ENCODE results near the gene MRAS. TPM values are rescaled to one million over a fixed set of nuclear protein-coding genes. Genes with fewer than 3 reads are reported as not detected.

Gene MRAS
- total and polyA plus RNA-seq, 2 of the 13 experiments (the other 11 are each of a cell fraction or from before 2014, with no cell fraction given), result 8.8 to 36.2 TPM

GRCh38 chr3:138434276-138434874 is 86.0 kb downstream of the MRAS start, which contains the start of gene ESYT3 (continued):
- TF ChIP-seq, protein P1, sequence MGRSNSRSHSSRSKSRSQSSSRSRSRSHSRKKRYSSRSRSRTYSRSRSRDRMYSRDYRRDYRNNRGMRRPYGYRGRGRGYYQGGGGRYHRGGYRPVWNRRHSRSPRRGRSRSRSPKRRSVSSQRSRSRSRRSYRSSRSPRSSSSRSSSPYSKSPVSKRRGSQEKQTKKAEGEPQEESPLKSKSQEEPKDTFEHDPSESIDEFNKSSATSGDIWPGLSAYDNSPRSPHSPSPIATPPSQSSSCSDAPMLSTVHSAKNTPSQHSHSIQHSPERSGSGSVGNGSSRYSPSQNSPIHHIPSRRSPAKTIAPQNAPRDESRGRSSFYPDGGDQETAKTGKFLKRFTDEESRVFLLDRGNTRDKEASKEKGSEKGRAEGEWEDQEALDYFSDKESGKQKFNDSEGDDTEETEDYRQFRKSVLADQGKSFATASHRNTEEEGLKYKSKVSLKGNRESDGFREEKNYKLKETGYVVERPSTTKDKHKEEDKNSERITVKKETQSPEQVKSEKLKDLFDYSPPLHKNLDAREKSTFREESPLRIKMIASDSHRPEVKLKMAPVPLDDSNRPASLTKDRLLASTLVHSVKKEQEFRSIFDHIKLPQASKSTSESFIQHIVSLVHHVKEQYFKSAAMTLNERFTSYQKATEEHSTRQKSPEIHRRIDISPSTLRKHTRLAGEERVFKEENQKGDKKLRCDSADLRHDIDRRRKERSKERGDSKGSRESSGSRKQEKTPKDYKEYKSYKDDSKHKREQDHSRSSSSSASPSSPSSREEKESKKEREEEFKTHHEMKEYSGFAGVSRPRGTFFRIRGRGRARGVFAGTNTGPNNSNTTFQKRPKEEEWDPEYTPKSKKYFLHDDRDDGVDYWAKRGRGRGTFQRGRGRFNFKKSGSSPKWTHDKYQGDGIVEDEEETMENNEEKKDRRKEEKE (IDR thresholded peaks at IDR 0.05), result no peak
- no peak for TF ChIP-seq NPAS2 (CRISPR knock-in tag; IDR thresholded peaks at IDR 0.05; ENCODE audit: borderline replicate concordance)
- TF ChIP-seq, protein P2, sequence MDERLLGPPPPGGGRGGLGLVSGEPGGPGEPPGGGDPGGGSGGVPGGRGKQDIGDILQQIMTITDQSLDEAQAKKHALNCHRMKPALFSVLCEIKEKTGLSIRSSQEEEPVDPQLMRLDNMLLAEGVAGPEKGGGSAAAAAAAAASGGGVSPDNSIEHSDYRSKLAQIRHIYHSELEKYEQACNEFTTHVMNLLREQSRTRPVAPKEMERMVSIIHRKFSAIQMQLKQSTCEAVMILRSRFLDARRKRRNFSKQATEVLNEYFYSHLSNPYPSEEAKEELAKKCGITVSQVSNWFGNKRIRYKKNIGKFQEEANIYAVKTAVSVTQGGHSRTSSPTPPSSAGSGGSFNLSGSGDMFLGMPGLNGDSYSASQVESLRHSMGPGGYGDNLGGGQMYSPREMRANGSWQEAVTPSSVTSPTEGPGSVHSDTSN (CRISPR knock-in tag; IDR thresholded peaks at IDR 0.05), result no peak
- TF ChIP-seq TFDP1 (CRISPR knock-in tag; IDR thresholded peaks at IDR 0.05; ENCODE audit: borderline replicate concordance), result peak; percentile 98
- TF ChIP-seq TAF1 (CRISPR knock-in tag; IDR thresholded peaks at IDR 0.05), result peak; percentile 78
- TF ChIP-seq, protein P3, sequence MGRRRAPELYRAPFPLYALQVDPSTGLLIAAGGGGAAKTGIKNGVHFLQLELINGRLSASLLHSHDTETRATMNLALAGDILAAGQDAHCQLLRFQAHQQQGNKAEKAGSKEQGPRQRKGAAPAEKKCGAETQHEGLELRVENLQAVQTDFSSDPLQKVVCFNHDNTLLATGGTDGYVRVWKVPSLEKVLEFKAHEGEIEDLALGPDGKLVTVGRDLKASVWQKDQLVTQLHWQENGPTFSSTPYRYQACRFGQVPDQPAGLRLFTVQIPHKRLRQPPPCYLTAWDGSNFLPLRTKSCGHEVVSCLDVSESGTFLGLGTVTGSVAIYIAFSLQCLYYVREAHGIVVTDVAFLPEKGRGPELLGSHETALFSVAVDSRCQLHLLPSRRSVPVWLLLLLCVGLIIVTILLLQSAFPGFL (CRISPR knock-in tag; IDR thresholded peaks at IDR 0.05), result 0 out of 2 replicates have a peak, but pooled peaks have one; percentile 30
- TF ChIP-seq ZNF660 (CRISPR knock-in tag; IDR thresholded peaks at IDR 0.05; ENCODE audit: borderline replicate concordance, low read depth), result no peak
- no peak for TF ChIP-seq SIX1 (CRISPR knock-in tag; IDR thresholded peaks at IDR 0.05; ENCODE audit: borderline replicate concordance)
- TF ChIP-seq NCOR1 (IDR thresholded peaks at IDR 0.05; ENCODE audit: borderline replicate concordance, low read length), result no peak
- TF ChIP-seq DMAP1 (CRISPR knock-in tag; IDR thresholded peaks at IDR 0.05), result peak; percentile 73; the same call in 1 of the 2 replicates
- no peak for TF ChIP-seq NFE2L2 (IDR thresholded peaks at IDR 0.05; ENCODE audit: low read length)
- TF ChIP-seq ZNF607 (CRISPR knock-in tag; IDR thresholded peaks at IDR 0.05; ENCODE audit: borderline replicate concordance), result peak; percentile 91
- TF ChIP-seq TSC22D2 (CRISPR knock-in tag; IDR thresholded peaks at IDR 0.05; ENCODE audit: borderline replicate concordance), result peak; percentile 90; the same call in 1 of the 2 replicates
- peak; percentile 68 for TF ChIP-seq MED1 (CRISPR knock-in tag; IDR thresholded peaks at IDR 0.05)
- peak; percentile 87 for TF ChIP-seq FLYWCH1 (CRISPR knock-in tag; IDR thresholded peaks at IDR 0.05)
- peak; percentile 87 for TF ChIP-seq ZNF564 (CRISPR knock-in tag; IDR thresholded peaks at IDR 0.05)
- peak; percentile 99 for TF ChIP-seq KDM5B (CRISPR knock-in tag; IDR thresholded peaks at IDR 0.05; ENCODE audit: borderline replicate concordance)
- peak; percentile 70 for TF ChIP-seq KAT8 (CRISPR knock-in tag; IDR thresholded peaks at IDR 0.05)
- TF ChIP-seq RFX5 (IDR thresholded peaks at IDR 0.05; ENCODE audit: low read depth, low read length), result no peak
- TF ChIP-seq EP300 (IDR thresholded peaks at IDR 0.05; ENCODE audit: low read depth in 2 of 2, low read length in 2 of 2), result no peak
- no peak for TF ChIP-seq EP300 (CRISPR knock-in tag; IDR thresholded peaks at IDR 0.05; ENCODE audit: borderline replicate concordance)
- TF ChIP-seq GZF1 (CRISPR knock-in tag; IDR thresholded peaks at IDR 0.05), result peak; percentile 77; the same call in 1 of the 2 replicates
- TF ChIP-seq RBM39 (IDR thresholded peaks at IDR 0.05; ENCODE audit: low read depth, low read length, poor library complexity, severe bottlenecking), result no peak
- peak; percentile 98 for TF ChIP-seq ZNF563 (CRISPR knock-in tag; IDR thresholded peaks at IDR 0.05)
- peak; percentile 96 for TF ChIP-seq ZNF766 (CRISPR knock-in tag; IDR thresholded peaks at IDR 0.05; ENCODE audit: borderline replicate concordance)
- peak; percentile 83 for TF ChIP-seq ZNF44 (CRISPR knock-in tag; IDR thresholded peaks at IDR 0.05)
